Femur (tissue), 1 donor: ENCODE data around the gene ENOX1.

Experiments
- DNase-seq: peaks from one replicate; pipeline ENCODE4 v3.0.0-alpha.2; 2017

Gene ENOX1

GRCh38 chr13:43230989-43231388, 555.8 kb downstream of the ENOX1 start:
- DNase-seq: no peak

- DNase-seq: no peak
These were observed 557.3 kb downstream of the ENOX1 start for GRCh38 chr13:43229506-43229905.

DNA sequence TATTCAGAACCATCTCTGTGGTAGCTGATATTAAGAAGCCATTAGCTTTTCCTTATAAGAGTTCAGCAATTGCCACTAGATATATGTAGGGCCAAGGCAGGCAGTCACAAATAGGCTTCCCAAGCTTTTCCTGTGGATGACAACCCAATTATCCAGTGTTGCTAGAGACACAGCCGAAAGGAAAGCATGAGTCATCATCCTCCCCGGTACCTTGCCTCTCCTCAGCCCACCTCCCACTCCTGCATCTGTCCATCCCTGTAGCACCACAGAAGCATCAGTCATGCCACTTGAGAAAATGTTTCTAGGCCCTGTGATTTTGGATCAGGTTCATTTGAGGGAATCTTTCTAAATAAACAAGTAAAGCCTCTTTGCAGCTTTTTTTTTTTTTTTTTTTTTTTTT, 559.1 kb downstream of the ENOX1 start:
- no peak for DNase-seq

GRCh38 chr13:43223216-43223615, 563.6 kb downstream of the ENOX1 start:
- no peak for DNase-seq

DNA sequence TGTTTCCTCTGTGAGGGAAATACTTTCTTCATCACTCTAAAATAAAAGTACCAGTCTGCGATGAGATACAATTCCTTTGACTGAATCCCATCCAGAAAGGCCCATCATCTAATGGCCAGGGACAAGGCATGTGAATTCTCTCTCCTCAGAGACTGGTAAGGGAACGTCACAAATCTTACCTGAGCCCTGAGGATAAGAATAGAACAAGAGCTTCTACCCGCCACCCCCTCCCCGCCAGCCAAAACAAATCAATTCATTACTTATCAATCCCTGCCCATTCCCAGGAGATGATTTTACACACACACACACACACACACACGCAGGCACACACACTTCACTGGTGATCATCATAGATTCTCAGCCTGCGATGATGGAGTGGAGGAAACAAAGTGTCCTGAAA, 564.7 kb downstream of the ENOX1 start:
- no peak for DNase-seq

DNA sequence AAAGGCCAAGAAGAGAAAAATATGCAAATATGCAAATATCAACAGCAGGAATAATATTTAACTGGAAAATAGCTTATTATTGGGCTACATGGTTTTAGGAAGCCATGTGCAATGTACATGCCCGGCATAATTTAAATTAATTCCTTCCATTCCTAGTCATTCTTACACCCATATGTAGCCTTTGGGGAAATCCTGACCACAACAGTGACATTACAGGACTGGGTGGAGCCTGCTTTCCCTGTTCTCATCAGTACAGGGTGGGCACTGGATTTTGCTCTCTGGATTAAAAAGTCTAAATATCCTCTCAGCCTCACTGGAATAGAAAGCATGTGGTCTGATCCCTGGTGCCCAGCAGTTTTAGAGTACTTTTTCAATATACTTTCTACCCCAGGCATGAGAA, 565.2 kb downstream of the ENOX1 start:
- DNase-seq: no peak

- no peak for DNase-seq
These were observed 565.7 kb downstream of the ENOX1 start for GRCh38 chr13:43220873-43221595.

DNA sequence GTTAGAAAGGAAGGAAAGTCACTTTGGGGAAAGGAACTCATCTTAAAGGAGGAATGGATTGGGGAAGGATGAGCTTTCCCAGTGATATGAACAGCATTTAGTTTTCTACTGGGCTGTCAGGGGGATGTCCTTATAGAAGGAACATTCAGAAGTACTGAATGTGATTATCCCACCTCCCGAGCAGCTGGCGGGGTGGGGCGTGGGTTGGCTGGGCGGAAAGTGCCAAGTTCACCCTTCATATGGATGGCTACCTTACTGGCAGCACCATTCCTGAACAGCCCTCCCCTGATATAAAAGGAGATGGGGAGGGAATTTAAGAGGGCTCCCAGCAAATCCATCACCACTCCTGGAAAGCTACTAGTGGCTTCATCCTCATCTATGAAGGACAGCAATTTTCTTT, 572.6 kb downstream of the ENOX1 start:
- DNase-seq: no peak

DNA sequence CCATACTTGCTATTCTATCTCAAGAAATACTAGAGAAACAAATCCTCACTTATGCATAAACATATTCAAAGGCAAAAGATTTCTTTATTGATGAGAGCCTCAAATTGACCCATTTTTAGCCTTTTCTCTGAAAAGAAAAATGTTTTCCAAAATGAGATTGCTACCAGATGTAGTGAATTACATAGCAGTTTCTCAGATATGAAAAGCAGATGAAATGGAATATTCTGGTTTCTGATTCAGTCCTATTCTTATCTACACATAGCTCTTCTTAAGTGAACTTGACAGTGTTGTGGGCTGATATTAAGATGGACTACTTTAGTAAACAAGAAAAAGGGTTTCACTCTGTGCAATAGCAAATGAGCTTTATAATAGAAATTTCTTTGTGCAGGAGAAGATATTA, 579.9 kb downstream of the ENOX1 start:
- DNase-seq: no peak

GRCh38 chr13:43205416-43205815, 581.4 kb downstream of the ENOX1 start:
- DNase-seq: no peak

DNA sequence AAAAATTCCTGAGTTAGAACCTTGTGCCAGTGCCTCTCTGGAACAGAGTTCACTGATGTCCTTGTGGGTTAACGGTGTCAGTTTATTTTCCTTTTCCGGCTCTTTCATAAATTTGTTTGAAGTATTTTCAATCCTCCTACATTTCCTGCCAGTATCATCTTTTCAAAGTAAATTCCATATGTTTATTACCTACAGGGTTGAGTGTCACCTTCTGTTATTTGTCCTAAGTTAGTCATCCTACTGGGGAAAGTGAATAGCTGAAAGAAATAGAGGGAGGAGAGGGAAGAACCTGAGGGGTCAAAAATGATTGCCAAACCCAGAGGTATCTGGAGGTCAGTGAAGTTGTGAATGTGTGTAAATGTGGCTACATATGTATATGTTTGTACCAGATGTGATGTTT, 582.2 kb downstream of the ENOX1 start:
- DNase-seq: no peak

- no peak for DNase-seq
These were observed 583.0 kb downstream of the ENOX1 start for GRCh38 chr13:43203781-43204180.

DNA sequence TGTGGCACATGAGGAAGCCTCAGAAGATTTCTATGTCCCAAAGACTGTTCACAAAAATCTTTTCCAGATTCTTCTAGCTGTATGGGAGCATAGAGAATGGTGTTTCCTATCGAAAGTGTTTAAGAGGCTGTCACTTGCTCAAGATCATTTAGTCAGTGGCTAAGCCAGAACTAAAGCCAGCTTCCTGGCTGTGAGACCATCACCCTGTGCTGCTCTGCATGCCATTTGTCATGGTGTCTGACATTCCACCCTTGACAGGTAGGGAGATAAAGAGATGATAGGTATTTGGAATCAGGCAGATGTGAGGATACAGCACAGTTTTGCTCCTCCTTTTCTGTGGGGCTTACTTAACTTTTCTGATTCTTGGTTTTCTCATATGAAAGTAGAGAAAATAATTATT, 586.0 kb downstream of the ENOX1 start:
- no peak for DNase-seq

DNA sequence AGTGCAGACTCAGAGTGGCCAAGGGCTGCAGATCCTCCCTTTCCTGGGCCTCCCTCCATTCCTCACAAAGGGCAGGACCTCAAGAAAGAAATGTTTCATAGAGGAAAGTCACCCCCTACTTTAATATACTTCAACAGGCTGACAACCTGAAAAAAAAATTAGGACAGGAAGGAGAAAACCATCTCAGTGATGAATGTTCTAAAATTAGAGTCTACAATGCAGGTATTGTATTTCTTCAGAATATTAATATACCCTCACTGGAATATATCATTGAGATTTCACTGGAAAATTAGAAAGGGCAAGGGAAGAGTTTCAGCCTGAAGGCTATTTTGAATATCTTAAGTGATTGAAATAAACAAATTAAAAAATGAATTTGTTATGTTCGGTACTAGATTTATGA, 586.5 kb downstream of the ENOX1 start:
- no peak for DNase-seq

GRCh38 chr13:43196750-43197370, 589.9 kb downstream of the ENOX1 start:
- DNase-seq: no peak

DNA sequence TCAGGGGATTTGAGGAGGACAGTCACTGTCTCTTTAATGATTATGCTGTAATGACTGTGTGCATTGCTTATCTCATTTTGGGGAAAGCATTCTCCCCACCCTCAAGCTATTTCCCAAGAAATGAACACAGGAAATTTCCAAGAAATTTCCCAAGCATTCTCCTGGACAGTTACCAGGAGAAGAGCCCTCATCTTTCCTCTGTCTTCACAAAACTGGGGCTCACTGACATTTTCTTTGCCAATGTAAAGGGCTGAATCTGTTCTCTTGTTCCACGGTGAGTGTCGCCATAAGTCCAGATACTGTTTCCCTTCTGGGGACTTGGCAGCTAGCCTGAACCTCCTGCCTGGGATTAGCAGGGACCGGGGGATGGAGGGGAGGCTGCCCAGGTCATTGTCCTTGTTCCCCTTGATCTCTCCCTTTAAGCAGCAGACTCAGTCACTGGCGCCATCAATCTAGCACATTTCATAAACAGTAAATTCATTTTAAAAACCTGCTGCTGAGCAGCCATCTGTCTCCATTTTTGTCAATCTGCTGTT, 590.6 kb downstream of the ENOX1 start:
- DNase-seq: peak; percentile 58

DNA sequence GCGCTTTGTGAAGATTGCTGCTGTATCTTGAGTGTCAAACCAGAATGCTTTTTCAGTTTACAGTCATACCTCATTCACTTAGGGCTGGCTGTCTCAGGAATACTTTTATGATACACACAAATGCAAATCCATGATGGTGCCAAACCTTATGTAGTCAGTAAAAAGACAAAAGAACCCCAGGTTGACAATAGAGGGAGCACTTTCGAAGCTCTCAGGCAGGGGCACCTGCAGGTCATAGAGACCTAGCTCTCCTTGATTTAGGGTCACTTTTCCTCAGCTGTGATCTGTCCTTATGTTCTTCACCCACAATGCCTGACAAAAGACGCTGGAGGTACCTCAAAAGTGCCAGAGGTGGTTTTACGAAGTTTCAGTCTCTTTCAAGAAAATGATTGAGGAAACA, 591.2 kb downstream of the ENOX1 start:
- no peak for DNase-seq

DNA sequence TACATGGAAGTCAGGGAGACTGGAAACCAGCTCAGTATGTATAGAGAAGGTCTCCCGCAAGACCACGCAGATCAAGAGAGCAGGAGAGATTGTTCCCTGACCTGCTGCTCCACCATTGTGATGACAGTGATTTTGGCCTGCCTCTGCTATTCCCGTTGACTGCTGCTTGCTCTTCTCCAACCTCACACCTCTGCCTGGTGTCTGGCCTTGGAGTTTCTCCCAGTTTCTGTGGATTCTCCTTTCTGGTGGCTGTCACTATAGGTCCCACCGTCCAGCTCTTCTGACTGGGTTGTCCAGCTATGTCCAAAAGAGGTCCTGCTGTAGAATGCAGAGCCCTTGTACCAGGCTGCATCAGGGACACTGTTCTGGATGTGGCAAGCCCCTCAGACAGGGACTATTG, 591.7 kb downstream of the ENOX1 start:
- DNase-seq: no peak

DNA sequence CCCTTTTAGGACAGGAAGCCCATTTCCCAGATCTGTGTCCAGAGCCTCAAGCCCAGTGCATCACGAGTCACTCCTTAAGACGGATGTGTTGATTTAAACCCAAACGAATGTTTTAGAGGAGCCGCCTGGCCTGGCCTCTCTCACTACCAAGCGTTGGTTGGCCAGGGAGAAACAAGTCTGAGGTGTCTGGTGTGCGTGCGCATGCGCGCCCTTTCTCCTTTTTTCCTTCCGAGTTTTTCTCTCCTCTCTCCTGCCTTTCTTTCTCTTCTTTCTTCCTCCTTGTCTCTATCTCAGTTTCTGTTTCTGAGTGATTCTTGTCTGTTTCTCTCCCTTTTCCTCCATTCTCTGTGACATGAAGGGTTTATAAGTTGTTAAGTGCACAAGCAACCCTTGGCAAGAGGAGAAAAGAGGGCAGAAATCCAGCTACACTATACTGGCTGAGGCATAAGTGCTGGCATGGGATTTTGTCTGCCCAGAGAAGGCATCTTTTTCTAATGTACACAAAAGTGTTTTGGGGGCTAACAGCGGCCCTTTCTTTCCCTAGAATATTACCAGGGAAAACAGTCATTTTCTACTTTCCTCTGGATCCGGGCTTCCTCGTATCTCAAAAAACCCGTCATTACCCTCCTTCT, 592.9 kb downstream of the ENOX1 start:
- DNase-seq: no peak

DNA sequence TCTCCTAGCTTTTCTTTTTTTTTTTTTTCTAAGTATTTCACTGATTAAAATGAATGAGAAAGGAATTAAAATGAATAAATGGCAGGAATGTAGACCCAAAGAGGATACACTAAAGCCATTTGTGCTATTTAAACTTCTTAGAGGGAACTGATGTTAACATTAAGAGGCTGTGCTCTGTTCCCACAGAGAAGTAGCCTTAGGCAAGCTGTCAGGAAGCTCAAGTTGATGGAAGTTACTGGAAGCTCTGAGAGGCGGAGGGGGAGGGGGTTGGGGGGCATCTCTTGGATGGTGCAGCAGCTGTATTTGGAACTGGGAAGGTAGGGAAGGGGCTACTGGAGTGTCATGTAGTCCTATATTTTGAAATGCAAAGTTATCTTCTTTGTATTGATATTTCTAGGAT, 595.2 kb downstream of the ENOX1 start:
- no peak for DNase-seq

DNA sequence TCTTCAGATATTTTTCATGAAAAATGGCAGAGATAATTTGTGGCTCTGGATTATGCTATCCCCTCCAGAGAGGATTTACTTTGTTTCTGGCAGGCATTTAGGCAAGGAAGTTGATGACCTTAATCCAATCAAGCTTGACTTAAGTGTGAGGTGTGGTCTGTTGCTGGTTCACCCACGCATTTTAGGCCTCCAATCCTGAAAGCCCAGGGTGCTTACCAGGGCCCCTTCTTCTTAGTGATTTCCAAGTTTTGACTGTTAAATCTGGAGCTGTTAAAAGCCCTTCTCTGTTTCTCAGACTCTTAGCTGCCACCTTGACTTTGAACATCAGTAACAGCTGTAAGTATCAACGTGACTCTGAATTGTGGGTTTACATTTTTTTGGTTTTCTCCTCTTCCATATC, 601.5 kb downstream of the ENOX1 start:
- DNase-seq: no peak

DNA sequence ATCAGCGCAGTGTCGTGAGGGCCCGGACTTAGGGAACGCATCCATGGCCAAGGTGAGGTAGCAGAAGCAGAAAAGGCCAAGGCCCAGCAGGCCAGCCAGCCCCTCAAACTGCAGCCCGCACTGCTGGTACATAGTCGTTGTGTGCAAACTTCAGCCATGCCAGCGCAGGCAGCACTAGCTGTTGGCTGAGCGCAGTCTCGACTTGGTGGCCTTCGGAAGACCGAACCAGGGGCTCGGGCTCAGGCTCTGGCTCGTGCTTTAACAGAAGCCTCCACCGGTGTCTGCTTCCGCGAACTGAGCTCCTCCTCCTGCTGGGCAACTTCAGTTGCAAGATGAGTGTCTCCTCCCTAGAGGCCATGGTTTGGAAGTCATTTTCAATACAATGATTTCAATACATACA, 605.9 kb downstream of the ENOX1 start:
- DNase-seq: no peak

- DNase-seq: no peak
These were observed 606.6 kb downstream of the ENOX1 start for GRCh38 chr13:43180036-43180660.

- no peak for DNase-seq
These were observed 615.3 kb downstream of the ENOX1 start for GRCh38 chr13:43171489-43171888.
